Body of pancreas (tissue), 4 donors: ENCODE measurements around the gene TAS2R8. TPM values are rescaled to one million over a fixed set of nuclear protein-coding genes. Genes with fewer than 3 reads are reported as not detected.

Source experiments
- ATAC-seq: fragments of 150-250 bp; one replicate; pipeline ENCODE4 v1.9.1; 2016
- DNase-seq, 4 donors: peaks; one replicate each; pipeline ENCODE4 v3.0.0-alpha.2; 2019
- H3K27ac ChIP-seq, 4 donors: fragments of 200-600 bp; sonication (generic); 1 replicate in 3 of 4; 2 replicates in 1 of 4; pipeline versions ENCODE4 v1.5.1 to v1.6.1; 2016 to 2019; ENCODE audit warnings: mild to moderate bottlenecking in 1 of 4, mixed read lengths in 1 of 4, moderate library complexity in 1 of 4
- H3K27me3 ChIP-seq, 2 donors: fragments of 200-600 bp; sonication (generic); one replicate each; pipeline ENCODE4 v1.6.0; 2016; ENCODE audit warnings: mild to moderate bottlenecking in 1 of 2
- H3K36me3 ChIP-seq, 2 donors: fragments of 200-600 bp; sonication (generic); replicated peaks in 1 of 2; 2 replicates each; pipeline ENCODE4 v1.5.1; 2016; ENCODE audit warnings: low read depth in 2 of 2; ENCODE audit not compliant: insufficient read depth in 1 of 2
- H3K4me1 ChIP-seq: fragments of 200-600 bp; sonication (generic); one replicate; pipeline ENCODE4 v1.6.0; 2016
- H3K4me3 ChIP-seq, 2 donors: fragments of 200-600 bp; sonication (generic); 1 replicate in 1 of 2; 2 replicates in 1 of 2; pipeline ENCODE4 v1.5.1; 2016 to 2019
- H3K9me3 ChIP-seq, 3 donors: fragments of 200-600 bp; sonication (generic); 1 replicate in 2 of 3; 2 replicates in 1 of 3; pipeline ENCODE4 v1.5.1; 2016
- CTCF ChIP-seq, 7 experiments: fragments of 450-650 bp in 4 of 7; fragments of 200-600 bp in 3 of 7; sonication (generic) in 3 of 7; IDR thresholded peaks; one replicate each; pipeline ENCODE4 v1.5.1; 2016 to 2019; ENCODE audit warnings: antibody characterized with exemption in 7 of 7
- POLR2A ChIP-seq, 3 donors: fragments of 450-650 bp; IDR thresholded peaks; one replicate each; pipeline ENCODE4 v1.6.1; 2016; ENCODE audit warnings: antibody characterized with exemption in 3 of 3, mild to moderate bottlenecking in 2 of 3
- WGBS, 2 donors: methylation state at CpG; one replicate each; pipeline ENCODE4 v1.1.5; 2017; 5-methylcytosine and 5-hydroxymethylcytosine counted together
- intact Hi-C: fragments of 100-400 bp; cut with DNase I; formaldehyde crosslinking; loops from one replicate; pipeline ENCODE4 v1.15.1; 2023
- total RNA-seq, 2 donors: library from RNA; depleted of rRNA; stranded (reverse); fragments of >200 nt; gene quantifications; one replicate each; pipeline ENCODE4 v1.1.0, GENCODE V29; 2016

TAS2R8 gene
- not detected for total RNA-seq

- no peak for DNase-seq
- no peaks in the 10 kb centered on the region for H3K36me3 ChIP-seq
- H3K27me3 ChIP-seq: no peaks in the 10 kb centered on the region
- H3K9me3 ChIP-seq: no peaks in the 10 kb centered on the region
- TF ChIP-seq CTCF (IDR thresholded peaks at IDR 0.05): no peak
- no peak for TF ChIP-seq POLR2A (IDR thresholded peaks at IDR 0.05)
- H3K27ac ChIP-seq: no peak within 1 kb of the TSS
- H3K4me3 ChIP-seq: no peak within 1 kb of the TSS
- WGBS, 2 donors: 46% methylated on average over 1 of the region's 1 CpG
- H3K4me1 ChIP-seq: no peaks in the 10 kb centered on the region
- intact Hi-C loops: no loop called here
- no peak for ATAC-seq
These were observed at the start of gene TAS2R8 for GRCh38 chr12:10807186-10807585. TAS2R8 (minus strand) TSS chr12:10807286; CDS start chr12:10806980, 306 bp downstream.

GRCh38 chr12:10855807-10856206 lies 48.7 kb upstream of the TAS2R8 start:
- Histone ChIP-seq H3K4me3 (no peak overlapping the region), H3K36me3 (no peaks in the 10 kb centered on the region), H3K27me3 (no peaks in the 10 kb centered on the region), H3K27ac (no peak overlapping the region), H3K9me3 (peaks cover 0 to 6% (median 0%) of the 10 kb centered on the region in 3 donors), H3K4me1 (no peaks in the 10 kb centered on the region)
- WGBS, 2 donors: 98 to 100% methylated on average over 2 of the region's 2 CpGs
- no peak for TF ChIP-seq POLR2A (IDR thresholded peaks at IDR 0.05)
- DNase-seq (no peak), ATAC-seq (no peak)
- intact Hi-C loops: no loop called here

DNA sequence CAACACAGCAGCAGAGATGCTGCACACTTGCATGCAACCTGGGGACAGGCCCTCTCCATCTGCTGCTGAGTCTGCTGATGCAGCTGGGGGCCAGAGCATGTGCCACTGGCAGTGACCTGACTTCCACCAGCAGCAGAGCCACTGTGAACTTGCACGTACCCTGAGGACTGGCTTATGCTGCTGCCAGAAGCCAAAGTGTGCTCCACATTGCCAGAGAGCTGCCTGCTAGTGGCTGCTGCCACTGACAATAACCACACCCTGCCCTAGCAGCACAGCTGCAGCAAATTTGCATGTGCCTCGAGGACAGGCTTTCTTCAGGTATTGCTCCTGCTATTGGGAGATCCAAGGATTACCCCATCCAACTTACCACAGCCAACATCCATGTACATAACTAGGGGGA lies 46.7 kb upstream of the TAS2R8 start:
- DNase-seq (no peak), ATAC-seq (no peak)
- Histone ChIP-seq H3K4me3 (no peak overlapping the region), H3K27me3 (no peaks in the 10 kb centered on the region), H3K9me3 (peaks cover 0 to 2% (median 0%) of the 10 kb centered on the region in 3 donors), H3K27ac (no peak overlapping the region), H3K4me1 (no peaks in the 10 kb centered on the region), H3K36me3 (no peaks in the 10 kb centered on the region)
- TF ChIP-seq POLR2A (IDR thresholded peaks at IDR 0.05) (no peak), CTCF (IDR thresholded peaks at IDR 0.05) (no peak)
- WGBS, 2 donors: 95 to 100% methylated on average over 2 of the region's 2 CpGs
- intact Hi-C loops: no loop called here

GRCh38 chr12:10851243-10851858 lies 44.3 kb upstream of the TAS2R8 start:
- no peaks in the 10 kb centered on the region for H3K36me3 ChIP-seq
- no peaks in the 10 kb centered on the region for H3K4me1 ChIP-seq
- no peak overlapping the region for H3K27ac ChIP-seq
- intact Hi-C loops: no loop called here
- no peak for TF ChIP-seq POLR2A (IDR thresholded peaks at IDR 0.05)
- TF ChIP-seq CTCF (IDR thresholded peaks at IDR 0.05): no peak
- H3K4me3 ChIP-seq: no peak overlapping the region
- no peak for ATAC-seq
- no peak for DNase-seq
- no peaks in the 10 kb centered on the region for H3K27me3 ChIP-seq
- 90 to 94% methylated on average over 4 of the region's 4 CpGs for WGBS, 2 donors
- no peaks in the 10 kb centered on the region for H3K9me3 ChIP-seq

DNA sequence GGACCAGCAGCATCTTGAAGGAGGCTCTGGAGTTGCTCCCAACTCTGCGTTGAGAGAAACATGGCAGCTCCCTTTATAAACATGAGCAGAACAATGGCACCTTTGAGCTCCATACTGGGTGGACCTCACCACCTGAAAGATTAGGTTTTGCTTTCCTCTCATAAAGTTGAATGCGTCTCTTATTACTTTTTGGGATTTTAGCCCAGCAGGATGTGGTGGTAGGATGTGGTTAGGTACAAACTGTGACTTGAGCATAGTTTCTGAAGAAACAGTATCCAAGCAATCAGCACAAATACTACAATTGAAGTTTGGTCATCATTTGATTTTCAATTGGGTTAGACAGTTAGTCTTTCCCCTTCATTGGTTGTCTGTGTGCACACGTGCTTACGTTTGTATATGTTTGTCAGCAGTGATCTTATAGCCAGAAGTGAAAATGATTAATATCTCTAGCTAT lies 42.4 kb upstream of the TAS2R8 start, which contains the start of gene PRR4:
Gene PRR4 (minus strand): TSS at position 51 of the 454 bp plus-strand sequence. CDS start 38 bp downstream, at position 13.
- no peak for TF ChIP-seq CTCF (IDR thresholded peaks at IDR 0.05)
- TF ChIP-seq POLR2A (IDR thresholded peaks at IDR 0.05): no peak
- no peaks in the 10 kb centered on the region for H3K36me3 ChIP-seq
- H3K27me3 ChIP-seq: no peaks in the 10 kb centered on the region
- H3K4me3 ChIP-seq: no peak within 1 kb of the TSS
- no peaks in the 10 kb centered on the region for H3K4me1 ChIP-seq
- no peak within 1 kb of the TSS for H3K27ac ChIP-seq
- 86 to 91% methylated on average over 4 of the region's 4 CpGs for WGBS, 2 donors
- ATAC-seq: no peak
- no peaks in the 10 kb centered on the region for H3K9me3 ChIP-seq
- DNase-seq: no peak
- intact Hi-C loops: no loop called here
